Gastroesophageal sphincter (tissue), 3 donors: ENCODE data around the gene FRMD5.

Experiments used
- CTCF ChIP-seq, 4 experiments: fragments of 200-600 bp in 2 of 4; fragments of 450-650 bp in 2 of 4; sonication (generic) in 1 of 4; IDR thresholded peaks; one replicate each; pipeline ENCODE4 v1.5.1; 2017 to 2019; ENCODE audit warnings: antibody characterized with exemption in 4 of 4, mild to moderate bottlenecking in 2 of 4, moderate library complexity in 2 of 4
- POLR2A ChIP-seq, 2 donors: fragments of 450-650 bp; IDR thresholded peaks; one replicate each; pipeline ENCODE4 v1.6.1; 2017; ENCODE audit warnings: antibody characterized with exemption in 2 of 2, mild to moderate bottlenecking in 2 of 2, moderate library complexity in 1 of 2

DNA sequence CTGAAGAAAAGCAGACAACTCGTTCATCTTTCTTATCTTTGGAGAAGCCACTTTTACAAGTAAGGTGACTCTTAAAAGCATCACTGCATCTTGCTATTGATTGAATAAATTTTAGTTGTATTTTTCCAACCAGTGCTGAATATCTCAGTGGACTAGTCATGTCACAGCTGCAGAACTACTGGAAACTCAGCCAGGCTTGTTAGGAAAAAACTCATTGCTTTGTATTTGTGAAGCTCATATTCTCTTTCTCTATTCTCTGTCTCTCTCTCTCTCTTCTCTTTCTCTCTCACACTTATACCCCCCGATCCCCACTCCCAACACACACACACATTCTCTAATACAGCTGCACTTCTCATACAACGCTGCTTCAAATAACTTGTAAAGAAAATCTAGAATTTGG is 264.0 kb downstream of the FRMD5 start:
- TF ChIP-seq CTCF (IDR thresholded peaks at IDR 0.05) (no peak), POLR2A (IDR thresholded peaks at IDR 0.05) (no peak)
